Measurements from ENCODE around the gene ENC1.

ENC1 gene

DNA sequence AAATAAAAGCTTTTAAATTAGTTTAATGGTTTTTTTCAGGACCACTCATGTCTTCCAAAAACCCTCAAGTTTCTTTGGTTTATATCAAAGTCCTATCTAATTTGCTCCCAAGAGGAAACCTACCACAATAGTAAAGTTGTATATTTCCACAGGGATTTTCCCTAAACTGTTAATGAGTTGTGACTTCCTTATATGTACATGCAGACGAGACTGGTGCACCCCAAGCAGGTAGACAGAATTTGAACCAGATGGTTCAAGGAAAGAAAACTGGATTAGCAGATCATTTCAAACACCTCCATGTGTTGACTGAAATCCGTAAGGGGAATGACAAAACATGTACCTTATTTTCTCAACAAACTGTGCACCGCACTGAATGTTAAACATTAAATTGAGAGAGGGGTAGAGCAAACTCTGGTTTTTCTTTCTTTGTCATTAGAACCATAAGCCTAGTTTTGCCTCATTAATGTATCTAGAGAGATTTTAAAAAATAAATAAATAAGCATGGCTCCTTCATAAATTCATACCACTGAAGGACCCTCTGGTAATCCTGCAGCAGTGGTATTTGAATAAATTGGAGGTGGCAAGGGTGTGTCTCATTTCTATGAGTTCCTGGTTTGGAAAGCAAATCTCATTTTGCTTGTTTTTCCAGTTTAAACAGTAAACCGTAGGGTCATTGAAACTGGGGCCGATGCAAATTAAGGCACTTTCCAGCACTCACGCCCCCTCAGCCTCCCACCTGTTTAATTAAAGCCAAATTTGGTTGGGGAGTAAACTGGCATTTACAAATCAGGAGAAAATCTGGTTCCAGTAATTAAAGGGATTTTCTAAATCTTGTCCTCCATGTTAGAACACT lies 51.1 kb downstream of the ENC1 start:
- H3K9ac ChIP-seq (ENCODE audit: low read length), result no peak overlapping the region
- H3K4me1 ChIP-seq (ENCODE audit: control insufficient read depth in 1 of 2, insufficient read depth in 2 of 2, low read length in 2 of 2), result peaks cover 5 to 20% of the 10 kb centered on the region in 2 experiments
- H4K91ac ChIP-seq (ENCODE audit: low read depth, low read length), result no peak overlapping the region

DNA sequence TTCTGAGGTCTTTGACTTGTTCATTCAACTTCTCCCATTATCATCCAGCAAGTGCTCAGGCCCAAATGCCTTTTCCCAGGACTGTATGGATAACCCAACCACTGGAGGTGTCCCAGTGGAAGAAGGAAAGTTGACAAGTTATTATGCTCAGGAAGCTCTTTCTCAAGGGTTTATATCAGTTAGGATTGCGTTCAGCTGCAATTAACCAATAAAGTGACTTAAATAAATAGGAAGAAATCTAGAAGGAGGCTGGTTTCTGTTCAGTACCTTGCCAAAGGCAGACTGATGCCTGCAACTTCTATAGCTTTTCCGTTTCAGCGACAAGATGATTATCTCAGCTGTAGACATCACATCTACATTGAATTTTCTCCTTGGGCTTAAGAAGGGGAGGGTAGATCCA lies 52.1 kb downstream of the ENC1 start:
- Histone ChIP-seq H3K18ac (ENCODE audit: low read length) (no peak overlapping the region), H3K36me3 (ENCODE audit: control insufficient read depth in 1 of 2, insufficient read depth in 2 of 2, low read length in 2 of 2) (no peaks in the 10 kb centered on the region), H2AFZ (ENCODE audit: insufficient read depth, low read length, poor library complexity) (no peak overlapping the region), H2AK5ac (ENCODE audit: low read length) (no peak overlapping the region), H3K79me1 (ENCODE audit: low read length) (peaks cover 23% of the 10 kb centered on the region), H3K79me2 (ENCODE audit: control insufficient read depth, insufficient read depth, low read length, poor library complexity) (no peaks in the 10 kb centered on the region), H3K4ac (ENCODE audit: low read depth, low read length) (no peak overlapping the region), H3K27me3 (ENCODE audit: insufficient read depth, low read length) (no peaks in the 10 kb centered on the region), H2BK5ac (ENCODE audit: low read depth, low read length, poor library complexity) (no peak overlapping the region), H3K9ac (ENCODE audit: low read length) (no peak overlapping the region), H3K4me2 (ENCODE audit: low read length) (no peak overlapping the region), H3K27ac (ENCODE audit: low read depth, low read length) (no peak overlapping the region), H4K12ac (ENCODE audit: low read depth, low read length) (no peak overlapping the region), H3K9me3 (ENCODE audit: insufficient read depth, low read depth, low read length) (no peaks in the 10 kb centered on the region), H4K8ac (ENCODE audit: low read depth, low read length) (no peak overlapping the region), H3K23ac (ENCODE audit: low read length) (no peak overlapping the region), H3K14ac (ENCODE audit: low read length) (no peak overlapping the region), H4K91ac (ENCODE audit: low read depth, low read length) (no peak overlapping the region), H3K4me1 (ENCODE audit: control insufficient read depth in 1 of 2, insufficient read depth in 2 of 2, low read length in 2 of 2) (peaks cover 5 to 20% of the 10 kb centered on the region in 2 experiments), H3K4me3 (ENCODE audit: low read depth, low read length) (no peak overlapping the region), H2BK120ac (ENCODE audit: insufficient read depth, low read length, poor library complexity) (no peak overlapping the region), H2BK12ac (ENCODE audit: low read length) (no peak overlapping the region)
- no peak for DNase-seq
- WGBS (ENCODE audit: extremely low coverage, insufficient coverage, insufficient read length), result no CpG with 5 or more reads among the region's 3 CpGs

More for the DNA sequence above, 51.1 kb downstream of the ENC1 start:
- Histone ChIP-seq H2BK12ac (ENCODE audit: low read length) (peak overlapping the region; percentile 71), H3K4me2 (ENCODE audit: low read length) (no peak overlapping the region), H2AK5ac (ENCODE audit: low read length) (no peak overlapping the region), H3K23ac (ENCODE audit: low read length) (no peak overlapping the region), H3K27ac (ENCODE audit: low read depth, low read length) (no peak overlapping the region), H2BK5ac (ENCODE audit: low read depth, low read length, poor library complexity) (no peak overlapping the region), H3K4ac (ENCODE audit: low read depth, low read length) (no peak overlapping the region), H3K9me3 (ENCODE audit: insufficient read depth, low read depth, low read length) (no peaks in the 10 kb centered on the region), H3K79me1 (ENCODE audit: low read length) (peaks cover 30% of the 10 kb centered on the region), H3K4me3 (ENCODE audit: low read depth, low read length) (no peak overlapping the region), H3K18ac (ENCODE audit: low read length) (no peak overlapping the region), H3K79me2 (ENCODE audit: control insufficient read depth, insufficient read depth, low read length, poor library complexity) (no peaks in the 10 kb centered on the region), H3K36me3 (ENCODE audit: control insufficient read depth in 1 of 2, insufficient read depth in 2 of 2, low read length in 2 of 2) (no peaks in the 10 kb centered on the region), H3K27me3 (ENCODE audit: insufficient read depth, low read length) (no peaks in the 10 kb centered on the region), H3K14ac (ENCODE audit: low read length) (peak overlapping the region; percentile 77), H2AFZ (ENCODE audit: insufficient read depth, low read length, poor library complexity) (no peak overlapping the region), H4K8ac (ENCODE audit: low read depth, low read length) (no peak overlapping the region), H2BK120ac (ENCODE audit: insufficient read depth, low read length, poor library complexity) (no peak overlapping the region), H4K12ac (ENCODE audit: low read depth, low read length) (no peak overlapping the region)
- WGBS (ENCODE audit: extremely low coverage, insufficient coverage, insufficient read length), result no CpG with 5 or more reads among the region's 6 CpGs
- no peak for DNase-seq

DNA sequence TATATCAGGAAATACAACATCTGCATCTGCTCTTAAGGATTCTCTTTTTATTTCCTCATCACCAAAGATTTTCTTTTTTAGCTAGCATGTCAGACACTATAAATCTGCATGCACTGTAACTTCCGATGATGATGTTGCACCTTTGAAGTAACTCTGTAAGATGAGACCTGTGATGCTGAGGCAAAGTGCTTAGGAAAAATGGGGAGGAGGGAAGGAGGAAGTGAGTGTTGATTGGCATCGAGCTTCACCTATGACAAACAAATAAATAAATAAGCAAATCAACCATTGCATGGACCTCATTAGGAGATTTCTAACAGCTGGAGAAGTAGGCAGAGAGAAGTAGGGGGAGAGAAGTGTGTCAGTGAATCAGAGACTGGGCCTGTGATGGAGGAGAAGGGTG lies 52.6 kb downstream of the ENC1 start:
- no peak overlapping the region for H2AFZ ChIP-seq (ENCODE audit: insufficient read depth, low read length, poor library complexity)
- H3K79me2 ChIP-seq (ENCODE audit: control insufficient read depth, insufficient read depth, low read length, poor library complexity), result no peaks in the 10 kb centered on the region
- H2BK120ac ChIP-seq (ENCODE audit: insufficient read depth, low read length, poor library complexity), result no peak overlapping the region
- no peak overlapping the region for H3K4ac ChIP-seq (ENCODE audit: low read depth, low read length)
- no peak overlapping the region for H3K4me3 ChIP-seq (ENCODE audit: low read depth, low read length)
- no peak overlapping the region for H3K27ac ChIP-seq (ENCODE audit: low read depth, low read length)
- H4K12ac ChIP-seq (ENCODE audit: low read depth, low read length), result no peak overlapping the region
- peaks cover 19% of the 10 kb centered on the region for H3K79me1 ChIP-seq (ENCODE audit: low read length)
- H2AK5ac ChIP-seq (ENCODE audit: low read length), result no peak overlapping the region
- H4K91ac ChIP-seq (ENCODE audit: low read depth, low read length), result no peak overlapping the region
- H3K23ac ChIP-seq (ENCODE audit: low read length), result no peak overlapping the region
- no peaks in the 10 kb centered on the region for H3K36me3 ChIP-seq (ENCODE audit: control insufficient read depth in 1 of 2, insufficient read depth in 2 of 2, low read length in 2 of 2)
- no CpG with 5 or more reads among the region's 2 CpGs for WGBS (ENCODE audit: extremely low coverage, insufficient coverage, insufficient read length)
- no peak overlapping the region for H2BK5ac ChIP-seq (ENCODE audit: low read depth, low read length, poor library complexity)
- H2BK12ac ChIP-seq (ENCODE audit: low read length), result no peak overlapping the region
- H3K27me3 ChIP-seq (ENCODE audit: insufficient read depth, low read length), result no peaks in the 10 kb centered on the region
- no peak overlapping the region for H3K4me2 ChIP-seq (ENCODE audit: low read length)
- no peak overlapping the region for H3K14ac ChIP-seq (ENCODE audit: low read length)
- H3K4me1 ChIP-seq (ENCODE audit: control insufficient read depth in 1 of 2, insufficient read depth in 2 of 2, low read length in 2 of 2), result peaks cover 5 to 20% of the 10 kb centered on the region in 2 experiments
- DNase-seq, result no peak
- H3K9ac ChIP-seq (ENCODE audit: low read length), result no peak overlapping the region
- H4K8ac ChIP-seq (ENCODE audit: low read depth, low read length), result no peak overlapping the region
- H3K9me3 ChIP-seq (ENCODE audit: insufficient read depth, low read depth, low read length), result no peaks in the 10 kb centered on the region
- no peak overlapping the region for H3K18ac ChIP-seq (ENCODE audit: low read length)

DNA sequence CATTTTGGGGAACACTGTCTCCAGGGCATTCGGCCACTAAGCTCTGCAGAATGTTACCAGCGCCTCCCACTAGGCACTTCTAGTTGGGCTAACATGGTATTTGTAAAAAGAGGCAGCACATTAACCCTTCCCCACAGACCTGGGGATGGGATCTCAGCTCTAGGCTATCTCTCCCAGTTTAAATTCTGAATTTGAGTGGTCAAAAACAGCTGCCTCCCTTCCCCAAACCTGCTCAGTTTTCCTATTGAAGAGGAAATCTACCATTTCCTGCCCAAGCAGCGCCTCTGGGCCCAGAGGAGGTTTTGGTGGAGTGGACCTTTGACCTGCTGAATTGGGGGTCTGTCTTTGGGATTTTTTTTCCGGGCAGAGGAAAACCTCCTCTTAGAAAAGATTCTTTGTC lies 53.2 kb downstream of the ENC1 start:
- Histone ChIP-seq H2AK5ac (ENCODE audit: low read length) (no peak overlapping the region), H2BK5ac (ENCODE audit: low read depth, low read length, poor library complexity) (no peak overlapping the region), H2BK120ac (ENCODE audit: insufficient read depth, low read length, poor library complexity) (peak overlapping the region; percentile 63), H3K79me2 (ENCODE audit: control insufficient read depth, insufficient read depth, low read length, poor library complexity) (no peaks in the 10 kb centered on the region), H3K27ac (ENCODE audit: low read depth, low read length) (no peak overlapping the region), H2AFZ (ENCODE audit: insufficient read depth, low read length, poor library complexity) (no peak overlapping the region), H3K79me1 (ENCODE audit: low read length) (peaks cover 14% of the 10 kb centered on the region), H4K12ac (ENCODE audit: low read depth, low read length) (no peak overlapping the region), H3K4me3 (ENCODE audit: low read depth, low read length) (no peak overlapping the region), H3K36me3 (ENCODE audit: control insufficient read depth in 1 of 2, insufficient read depth in 2 of 2, low read length in 2 of 2) (no peaks in the 10 kb centered on the region), H3K23ac (ENCODE audit: low read length) (no peak overlapping the region), H3K9ac (ENCODE audit: low read length) (no peak overlapping the region), H3K4me1 (ENCODE audit: control insufficient read depth in 1 of 2, insufficient read depth in 2 of 2, low read length in 2 of 2) (peaks cover 5 to 20% of the 10 kb centered on the region in 2 experiments), H3K27me3 (ENCODE audit: insufficient read depth, low read length) (no peaks in the 10 kb centered on the region), H3K9me3 (ENCODE audit: insufficient read depth, low read depth, low read length) (no peaks in the 10 kb centered on the region), H2BK12ac (ENCODE audit: low read length) (peak overlapping the region; percentile 59), H3K4ac (ENCODE audit: low read depth, low read length) (no peak overlapping the region), H3K18ac (ENCODE audit: low read length) (no peak overlapping the region), H4K8ac (ENCODE audit: low read depth, low read length) (no peak overlapping the region), H4K91ac (ENCODE audit: low read depth, low read length) (peak overlapping the region; percentile 42), H3K14ac (ENCODE audit: low read length) (peak overlapping the region; percentile 34), H3K4me2 (ENCODE audit: low read length) (no peak overlapping the region)
- no CpG with 5 or more reads among the region's 4 CpGs for WGBS (ENCODE audit: extremely low coverage, insufficient coverage, insufficient read length)
- DNase-seq, result no peak
